ENCODE data around the gene LRTM2. TPM values are rescaled to one million over a fixed set of nuclear protein-coding genes. Genes with fewer than 3 reads are reported as not detected.

Gene LRTM2
- total and polyA plus RNA-seq, 9 of the 15 experiments (the other 6 are each of a cell fraction or from before 2014, with no cell fraction given), result 0.09 TPM; not detected in 8

GRCh38 chr12:1800401-1801302 is 19.7 kb upstream of the LRTM2 start (continued):
- TF ChIP-seq SMC3 (conservative IDR thresholded peaks at IDR 0.05; ENCODE audit: insufficient read depth, low read depth, low read length) (0 out of 2 replicates have a peak, but pooled peaks have one; percentile 19), RAD21 (CRISPR knock-in tag; conservative IDR thresholded peaks at IDR 0.05 in 1 of 2, IDR thresholded peaks at IDR 0.05 in 1 of 2) (peak in 1 of 2 experiments; percentile 44; a peak in 2 of 4 replicates), TFAM (CRISPR knock-in tag; conservative IDR thresholded peaks at IDR 0.05) (no peak)

DNA sequence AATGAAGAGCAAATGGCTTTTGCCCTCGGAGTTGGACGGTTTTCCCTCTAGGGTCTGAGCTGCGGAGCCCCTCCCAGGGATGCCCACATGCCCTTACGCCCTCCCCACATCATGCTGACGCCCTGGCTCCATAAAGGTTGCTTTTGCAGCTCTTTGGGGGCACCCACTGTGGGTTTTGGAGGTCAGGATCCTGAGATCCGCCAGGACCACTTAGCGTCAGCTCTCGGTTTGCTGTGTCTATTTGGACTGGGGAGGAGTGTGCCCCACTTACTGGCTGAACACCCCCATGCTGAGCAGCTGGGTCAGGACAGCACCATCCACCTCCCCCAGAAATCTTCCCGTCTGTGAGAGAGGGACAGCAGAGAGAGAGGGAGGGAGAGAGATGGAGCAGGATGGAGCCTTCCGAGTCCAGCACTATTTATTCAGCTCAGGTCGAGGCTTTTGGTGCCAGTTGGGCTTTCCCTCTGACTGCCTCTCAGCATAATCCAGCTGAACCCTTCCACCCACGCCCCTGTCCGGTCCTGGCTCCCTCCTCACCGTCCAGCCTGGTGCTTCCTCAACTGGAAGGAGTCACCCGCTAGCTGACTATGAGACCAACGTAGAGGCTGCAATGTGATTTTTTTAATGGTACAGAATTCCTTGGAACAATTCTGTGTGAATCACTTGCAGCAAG is 18.9 kb upstream of the LRTM2 start:
- TF ChIP-seq EGR1 (conservative IDR thresholded peaks at IDR 0.05) (0 out of 2 replicates have a peak, but pooled peaks have one; percentile 5), DNMT1 (IDR thresholded peaks at IDR 0.05) (no peak), ZBTB8A (IDR thresholded peaks at IDR 0.05; ENCODE audit: partially characterized antibody) (no peak), HIVEP1 (CRISPR knock-in tag; IDR thresholded peaks at IDR 0.05) (no peak), SIX5 (IDR thresholded peaks at IDR 0.05; ENCODE audit: borderline replicate concordance in 1 of 2, insufficient read depth in 1 of 2, low read depth in 1 of 2, low read length in 2 of 2) (no peak), EP400 (IDR thresholded peaks at IDR 0.05) (no peak)
- intact Hi-C loops (cut with micrococcal nuclease) (no loop called here), in situ Hi-C loops (cut with MboI) (no loop called here)
- Histone ChIP-seq H3K9ac (ENCODE audit: insufficient read depth in 1 of 2, low read depth in 2 of 2, low read length in 2 of 2) (no peak overlapping the region), H3K27ac (ENCODE audit: extremely low read depth, low read depth, low read length) (no peak overlapping the region), H3K27me3 (ENCODE audit: control insufficient read depth in 2 of 2, insufficient read depth in 2 of 2, low read length in 2 of 2) (no peaks in the 10 kb centered on the region), H3K4me3 (no peak overlapping the region), H3K9me1 (ENCODE audit: control insufficient read depth, insufficient read depth, low read length) (no peaks in the 10 kb centered on the region), H3K36me3 (ENCODE audit: control insufficient read depth, insufficient read depth, low read length) (no peaks in the 10 kb centered on the region), H3K4me1 (replicated peaks in 1 of 2; ENCODE audit: control insufficient read depth in 2 of 2, insufficient read depth in 2 of 2, low read length in 2 of 2) (peaks cover 6 to 40% of the 10 kb centered on the region in 2 experiments; a peak in 4 of 5 replicates), H3K4me2 (ENCODE audit: insufficient read depth, low read length) (no peak overlapping the region), H4K20me1 (replicated peaks; ENCODE audit: control insufficient read depth, insufficient read depth, low read length) (no peaks in the 10 kb centered on the region), H2AFZ (ENCODE audit: low read depth, low read length) (no peak overlapping the region), H3K79me2 (ENCODE audit: control insufficient read depth, insufficient read depth, low read length) (no peaks in the 10 kb centered on the region), H3K9me3 (replicated peaks; ENCODE audit: control insufficient read depth, insufficient read depth, low read depth, low read length) (no peaks in the 10 kb centered on the region)
- FAIRE-seq (no peak), ATAC-seq (no peak), DNase-seq (ENCODE audit: extremely low read depth in 1 of 4, low spot score in 3 of 4) (no peak)
- WGBS (ENCODE audit: insufficient coverage, low coverage, missing lambda C conversion rate), result 39% methylated on average over 16 of the region's 16 CpGs
- POLR2A ChIA-PET, result interaction anchor here (0.6 to 1.1 kb wide), 3 partner anchors 10 to 871 kb away, joined by 3 to 5 read pairs (median 3); no protein-coding TSS in a partner anchor
- CTCF ChIA-PET (ENCODE audit: low intra/inter-chr PET ratio), result no interaction called here
- BruUV-seq (replicated peaks), result no TSS peak

Data from K562 (cell line).